Keratinocyte (primary cell): ENCODE data around the gene LRIG1. TPM values are rescaled to one million over a fixed set of nuclear protein-coding genes. Genes with fewer than 3 reads are reported as not detected.

Experiments
- DNase-seq: peaks from one replicate; pipeline ENCODE4 v3.0.0-alpha.2; 2011; ENCODE audit warnings: low read depth, missing footprints, low spot score
- FAIRE-seq: peaks from 2 replicates; lab custom pipeline; 2011; peaks lifted over from hg19 to GRCh38; lab: Jason Lieb, UNC
- H2AFZ ChIP-seq: 2 replicates; pipeline ENCODE4 v1.6.0; 2012; ENCODE audit warnings: low read length, control low read depth, inconsistent platforms; ENCODE audit not compliant: control insufficient read depth
- H3K27ac ChIP-seq: 2 replicates; pipeline ENCODE4 v1.5.1; 2011; ENCODE audit warnings: low read length; ENCODE audit not compliant: control insufficient read depth, insufficient read depth
- H3K27me3 ChIP-seq: 3 replicates; pipeline ENCODE4 v1.6.0; 2011; ENCODE audit warnings: low read length; ENCODE audit not compliant: control insufficient read depth, insufficient read depth; ENCODE audit errors: extremely low read depth
- H3K36me3 ChIP-seq, 2 experiments: 2 replicates in 1 of 2; 3 replicates in 1 of 2; pipeline ENCODE4 v1.5.1; 2011; ENCODE audit warnings: low read length in 2 of 2, mild to moderate bottlenecking in 1 of 2; ENCODE audit not compliant: control insufficient read depth in 2 of 2, insufficient read depth in 2 of 2; ENCODE audit errors: extremely low read depth in 1 of 2
- H3K4me1 ChIP-seq: 3 replicates; pipeline ENCODE4 v1.5.1; 2011; ENCODE audit warnings: low read length; ENCODE audit not compliant: control insufficient read depth, insufficient read depth; ENCODE audit errors: extremely low read depth
- H3K4me2 ChIP-seq: 3 replicates; pipeline ENCODE4 v1.6.0; 2011; ENCODE audit warnings: low read depth, low read length; ENCODE audit not compliant: control insufficient read depth, insufficient read depth; ENCODE audit errors: extremely low read depth
- H3K4me3 ChIP-seq, 3 experiments: fragments of 200-600 bp in 1 of 3; sonication (generic) in 1 of 3; 2 replicates in 2 of 3; 3 replicates in 1 of 3; pipeline ENCODE4 v1.5.1; 2011 to 2016; ENCODE audit warnings: low read length in 3 of 3, mild to moderate bottlenecking in 3 of 3, control low read depth in 2 of 3, inconsistent platforms in 1 of 3, low read depth in 1 of 3, mixed read lengths in 1 of 3, mixed run types in 1 of 3, moderate library complexity in 1 of 3; ENCODE audit not compliant: control insufficient read depth in 2 of 3, insufficient read depth in 2 of 3; ENCODE audit errors: extremely low read depth in 1 of 3
- H3K79me2 ChIP-seq: 2 replicates; pipeline ENCODE4 v1.6.0; 2012; ENCODE audit warnings: low read length; ENCODE audit not compliant: control insufficient read depth, insufficient read depth
- H3K9ac ChIP-seq: 3 replicates; pipeline ENCODE4 v1.6.0; 2011; ENCODE audit warnings: low read length; ENCODE audit not compliant: control insufficient read depth, insufficient read depth; ENCODE audit errors: extremely low read depth
- H3K9me1 ChIP-seq: 3 replicates; pipeline ENCODE4 v1.6.0; 2011; ENCODE audit warnings: low read length; ENCODE audit not compliant: control insufficient read depth, insufficient read depth; ENCODE audit errors: extremely low read depth
- H3K9me3 ChIP-seq: 2 replicates; pipeline ENCODE4 v1.5.1; 2012; ENCODE audit warnings: low read depth, low read length; ENCODE audit not compliant: control insufficient read depth
- H4K20me1 ChIP-seq: 3 replicates; pipeline ENCODE4 v1.6.0; 2011; ENCODE audit warnings: low read length; ENCODE audit not compliant: control insufficient read depth, insufficient read depth; ENCODE audit errors: extremely low read depth
- EZH2 ChIP-seq: IDR thresholded peaks from one replicate; pipeline ENCODE4 v1.6.1; 2012; ENCODE audit warnings: inconsistent platforms, mild to moderate bottlenecking, low read length, moderate library complexity
- dilution Hi-C: fragments of 300-500 bp; cut with MboI; formaldehyde crosslinking; loops from one replicate; pipeline ENCODE4 v1.7.0; 2020; ENCODE audit warnings: low sequenced_read_pairs; ENCODE audit not compliant: extremely low pct_ligation_motif_present
- polyA plus RNA-seq, 5 experiments: library from polyadenylated mRNA; depleted of rRNA in 3 of 5; stranded (reverse) in 3 of 5; stranded (forward) in 1 of 5; unstranded in 1 of 5; fragments of >200 nt; gene quantifications; 1 replicate in 1 of 5; 2 replicates in 3 of 5; 3 replicates in 1 of 5; pipeline versions ENCODE4 v1.2.1 to v1.2.3, GENCODE V29; 2011 to 2012; ENCODE audit warnings: missing spikeins in 2 of 5, low read depth in 1 of 5, low replicate concordance in 1 of 5
- TF ChIP-seq, protein P1 (sequence below), 3 experiments: IDR thresholded peaks in 1 of 3; conservative IDR thresholded peaks in 1 of 3; optimal IDR thresholded peaks in 1 of 3; 2 replicates in 2 of 3; 3 replicates in 1 of 3; pipeline versions ENCODE3 to v1.5.1; 2011; ENCODE audit warnings: low read length in 3 of 3, mild to moderate bottlenecking in 3 of 3, moderate library complexity in 2 of 3, control low read depth in 1 of 3, inconsistent platforms in 1 of 3; ENCODE audit not compliant: insufficient read depth in 2 of 3; ENCODE audit errors: extremely low read depth in 1 of 3

Gene LRIG1
- polyA plus RNA-seq, 1 donor (not counting 4 experiments of a cell fraction or from before 2014, with no cell fraction given): 17.2 TPM

- FAIRE-seq (no peak), DNase-seq (no peak)
- dilution Hi-C loops: no loop called here
- no peaks in the 10 kb centered on the region for H3K27me3 ChIP-seq
- peaks cover 0 to 12% of the 10 kb centered on the region in 2 experiments for H3K36me3 ChIP-seq
- peaks cover 6% of the 10 kb centered on the region for H3K4me1 ChIP-seq
- no peak overlapping the region for H3K4me2 ChIP-seq
- H2AFZ ChIP-seq: no peak overlapping the region
- H4K20me1 ChIP-seq: no peaks in the 10 kb centered on the region
- H3K9me1 ChIP-seq: no peaks in the 10 kb centered on the region
- TF ChIP-seq, protein P1, sequence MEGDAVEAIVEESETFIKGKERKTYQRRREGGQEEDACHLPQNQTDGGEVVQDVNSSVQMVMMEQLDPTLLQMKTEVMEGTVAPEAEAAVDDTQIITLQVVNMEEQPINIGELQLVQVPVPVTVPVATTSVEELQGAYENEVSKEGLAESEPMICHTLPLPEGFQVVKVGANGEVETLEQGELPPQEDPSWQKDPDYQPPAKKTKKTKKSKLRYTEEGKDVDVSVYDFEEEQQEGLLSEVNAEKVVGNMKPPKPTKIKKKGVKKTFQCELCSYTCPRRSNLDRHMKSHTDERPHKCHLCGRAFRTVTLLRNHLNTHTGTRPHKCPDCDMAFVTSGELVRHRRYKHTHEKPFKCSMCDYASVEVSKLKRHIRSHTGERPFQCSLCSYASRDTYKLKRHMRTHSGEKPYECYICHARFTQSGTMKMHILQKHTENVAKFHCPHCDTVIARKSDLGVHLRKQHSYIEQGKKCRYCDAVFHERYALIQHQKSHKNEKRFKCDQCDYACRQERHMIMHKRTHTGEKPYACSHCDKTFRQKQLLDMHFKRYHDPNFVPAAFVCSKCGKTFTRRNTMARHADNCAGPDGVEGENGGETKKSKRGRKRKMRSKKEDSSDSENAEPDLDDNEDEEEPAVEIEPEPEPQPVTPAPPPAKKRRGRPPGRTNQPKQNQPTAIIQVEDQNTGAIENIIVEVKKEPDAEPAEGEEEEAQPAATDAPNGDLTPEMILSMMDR (optimal IDR thresholded peaks at IDR 0.05 in 1 of 3, IDR thresholded peaks at IDR 0.05 in 1 of 3, conservative IDR thresholded peaks at IDR 0.05 in 1 of 3; ENCODE audit: extremely low read depth in 1 of 3, insufficient read depth in 2 of 3, low read length in 3 of 3): no peak
- TF ChIP-seq EZH2: no peak
- H3K27ac ChIP-seq: no peak overlapping the region
- no peaks in the 10 kb centered on the region for H3K9me3 ChIP-seq
- H3K9ac ChIP-seq: no peak overlapping the region
- peaks cover 18% of the 10 kb centered on the region for H3K79me2 ChIP-seq
- no peak overlapping the region for H3K4me3 ChIP-seq
Measured at GRCh38 chr3:66419036-66419435, 81.8 kb downstream of the LRIG1 start.

- Histone ChIP-seq H3K27ac (no peak overlapping the region), H3K4me1 (peaks cover 5% of the 10 kb centered on the region), H3K9ac (no peak overlapping the region), H3K27me3 (no peaks in the 10 kb centered on the region), H3K9me1 (no peaks in the 10 kb centered on the region), H3K4me2 (no peak overlapping the region), H4K20me1 (no peaks in the 10 kb centered on the region), H3K36me3 (peaks cover 0 to 12% of the 10 kb centered on the region in 2 experiments), H3K9me3 (no peaks in the 10 kb centered on the region), H3K4me3 (no peak overlapping the region), H2AFZ (no peak overlapping the region), H3K79me2 (peaks cover 18% of the 10 kb centered on the region)
- TF ChIP-seq, protein P1 (optimal IDR thresholded peaks at IDR 0.05 in 1 of 3, IDR thresholded peaks at IDR 0.05 in 1 of 3, conservative IDR thresholded peaks at IDR 0.05 in 1 of 3; ENCODE audit: extremely low read depth in 1 of 3, insufficient read depth in 2 of 3, low read length in 3 of 3): no peak
- no peak for TF ChIP-seq EZH2
- dilution Hi-C loops: no loop called here
- no peak for FAIRE-seq
- DNase-seq: no peak
Measured at GRCh38 chr3:66418475-66418931, 82.3 kb downstream of the LRIG1 start.
